Activated CD4-positive, alpha-beta memory T cell treated with anti-CD3 and anti-CD28 coated beads, Interleukin-2, amount 10 ng/mL, durations not matched to agents 7 days and 5 days (primary cell): Measurements from ENCODE around the gene SLC38A1. TPM values are rescaled to one million over a fixed set of nuclear protein-coding genes. Genes with fewer than 3 reads are reported as not detected.
"Not testable (repeated sequence)": the region's sequence is repeated elsewhere in the genome, so short reads cannot be mapped to it uniquely, and the experiment has no call there.

Experiments
- CTCF ChIA-PET: fragments of 350-600 bp; sonication (Branson Sonifier 250); formaldehyde crosslinking; loops from one replicate; lab custom pipeline; 2021; ENCODE audit warnings: antibody characterized with exemption, inconsistent platforms; lab: Charles Lee
- POLR2A ChIA-PET: fragments of 350-600 bp; sonication (Branson Sonifier 250); formaldehyde crosslinking; loops from one replicate; lab custom pipeline; 2021; ENCODE audit warnings: antibody characterized with exemption; lab: Charles Lee
- DNase-seq: peaks from one replicate; pipeline ENCODE4 v3.0.0-alpha.2; 2020
- H3K27ac Mint-ChIP-seq: one replicate; pipeline ENCODE4 v1.8.0; 2021; ENCODE audit warnings: mild to moderate bottlenecking, mixed read lengths
- H3K27me3 Mint-ChIP-seq: one replicate; pipeline ENCODE4 v1.8.0; 2021; ENCODE audit warnings: mixed read lengths
- H3K36me3 Mint-ChIP-seq: one replicate; pipeline ENCODE4 v1.8.0; 2021; ENCODE audit warnings: low read depth, mixed read lengths
- H3K4me1 Mint-ChIP-seq: one replicate; pipeline ENCODE4 v1.8.0; 2021; ENCODE audit warnings: mixed read lengths
- H3K4me3 Mint-ChIP-seq: one replicate; pipeline ENCODE4 v1.8.0; 2021; ENCODE audit warnings: mild to moderate bottlenecking, mixed read lengths
- H3K9me3 Mint-ChIP-seq: one replicate; pipeline ENCODE4 v1.8.0; 2021; ENCODE audit warnings: mixed read lengths
- total RNA-seq, 2 experiments: library from RNA; stranded (reverse); gene quantifications; one replicate each; pipeline ENCODE4 v1.2.3, GENCODE V29; 2021

Gene SLC38A1
- total RNA-seq, 2 experiments from 2014 or later: 209 to 214 TPM

- peaks cover 5% of the 10 kb centered on the region for H3K9me3 Mint-ChIP-seq
- no peaks in the 10 kb centered on the region for H3K4me1 Mint-ChIP-seq
- ChIA-PET CTCF (interaction anchor here (1.3 kb wide), 1 partner anchor 43 kb away, joined by 3 read pairs; no protein-coding TSS in a partner anchor), POLR2A (no interaction called here)
- H3K27ac Mint-ChIP-seq: no peak overlapping the region
- no peak for DNase-seq
- no peaks in the 10 kb centered on the region for H3K36me3 Mint-ChIP-seq
- H3K27me3 Mint-ChIP-seq: no peaks in the 10 kb centered on the region
- H3K4me3 Mint-ChIP-seq: no peak overlapping the region
These were observed 101.4 kb downstream of the SLC38A1 start for GRCh38 chr12:46167412-46167811.

GRCh38 chr12:46165191-46165590 is 103.7 kb downstream of the SLC38A1 start:
- DNase-seq: no peak
- POLR2A ChIA-PET: no interaction called here
- no peaks in the 10 kb centered on the region for H3K36me3 Mint-ChIP-seq
- H3K27ac Mint-ChIP-seq: no peak overlapping the region
- CTCF ChIA-PET: no interaction called here
- H3K9me3 Mint-ChIP-seq: peaks cover 5% of the 10 kb centered on the region
- no peaks in the 10 kb centered on the region for H3K27me3 Mint-ChIP-seq
- H3K4me1 Mint-ChIP-seq: no peaks in the 10 kb centered on the region
- no peak overlapping the region for H3K4me3 Mint-ChIP-seq

DNA sequence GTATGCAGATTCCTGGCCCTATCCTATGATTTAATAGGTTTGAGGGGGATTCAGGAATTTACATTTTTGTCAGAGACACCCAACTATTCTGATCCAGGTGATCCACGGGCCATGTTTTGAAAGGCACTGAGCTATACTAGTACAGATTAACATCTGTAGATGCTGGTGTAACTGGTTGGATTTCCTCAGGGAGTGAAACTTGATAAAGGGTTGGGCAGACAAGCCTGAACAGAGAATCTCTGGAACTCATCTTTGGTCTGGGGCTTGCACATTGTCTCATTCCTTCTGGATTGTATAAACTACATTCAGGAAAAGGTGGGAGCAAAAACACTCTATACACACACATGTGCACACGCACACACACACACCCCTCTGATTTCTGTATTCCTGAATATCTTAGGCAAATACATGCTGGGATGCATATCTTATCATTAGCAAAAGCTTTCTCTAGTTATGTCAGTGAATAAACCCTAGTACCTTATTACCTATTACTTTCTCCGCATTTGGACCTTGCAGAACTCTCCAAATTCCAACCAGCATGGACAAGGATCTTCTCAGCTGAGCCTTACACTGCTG is 104.6 kb downstream of the SLC38A1 start:
- ChIA-PET CTCF (no interaction called here), POLR2A (no interaction called here)
- Mint-ChIP-seq H3K4me1 (no peaks in the 10 kb centered on the region), H3K9me3 (peaks cover 3% of the 10 kb centered on the region), H3K27me3 (no peaks in the 10 kb centered on the region), H3K27ac (no peak overlapping the region), H3K36me3 (no peaks in the 10 kb centered on the region), H3K4me3 (no peak overlapping the region)
- no peak for DNase-seq

DNA sequence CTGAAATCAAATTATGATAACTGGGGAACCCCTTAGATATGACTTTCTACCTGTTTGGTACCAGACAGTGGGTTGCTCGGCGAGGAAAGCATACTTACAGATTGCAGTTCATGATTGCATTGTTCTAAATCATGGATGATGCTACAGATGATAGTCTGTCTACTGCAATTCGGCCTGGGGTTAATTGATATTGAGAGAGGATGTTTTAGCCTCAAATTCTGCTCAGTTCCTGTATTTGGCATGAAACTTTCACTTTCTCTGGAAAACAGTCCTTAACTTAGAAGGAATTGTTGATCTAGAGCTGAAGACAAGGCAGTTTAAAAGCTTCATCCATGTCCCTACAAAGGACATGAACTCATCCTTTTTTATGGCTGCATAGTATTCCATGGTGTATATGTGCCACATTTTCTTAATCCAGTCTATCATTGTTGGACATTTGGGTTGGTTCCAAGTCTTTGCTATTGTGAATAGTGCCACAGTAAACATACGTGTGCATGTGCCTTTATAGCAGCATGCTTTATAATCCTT is 106.2 kb downstream of the SLC38A1 start:
- CTCF ChIA-PET, POLR2A ChIA-PET, DNase-seq, H3K27me3 Mint-ChIP-seq, H3K4me3 Mint-ChIP-seq, H3K27ac Mint-ChIP-seq, H3K36me3 Mint-ChIP-seq, H3K4me1 Mint-ChIP-seq, H3K9me3 Mint-ChIP-seq: not testable (repeated sequence)

- ChIA-PET CTCF (no interaction called here), POLR2A (no interaction called here)
- H3K9me3 Mint-ChIP-seq: peaks cover 10% of the 10 kb centered on the region
- DNase-seq: no peak
- H3K4me1 Mint-ChIP-seq: no peaks in the 10 kb centered on the region
- peaks cover 5% of the 10 kb centered on the region for H3K36me3 Mint-ChIP-seq
- no peak overlapping the region for H3K27ac Mint-ChIP-seq
- peaks cover 2% of the 10 kb centered on the region for H3K27me3 Mint-ChIP-seq
- H3K4me3 Mint-ChIP-seq: no peak overlapping the region
These were observed 107.7 kb downstream of the SLC38A1 start for GRCh38 chr12:46160981-46161690.

GRCh38 chr12:46160101-46160980 is 108.5 kb downstream of the SLC38A1 start:
- peaks cover 5% of the 10 kb centered on the region for H3K36me3 Mint-ChIP-seq

GRCh38 chr12:46159309-46159901 is 109.4 kb downstream of the SLC38A1 start:
- POLR2A ChIA-PET: interaction anchor here (1.1 kb wide), 1 partner anchor 18 kb away, joined by 3 read pairs; no protein-coding TSS in a partner anchor

More at GRCh38 chr12:46160101-46160980, 108.5 kb downstream of the SLC38A1 start:
- Mint-ChIP-seq H3K4me3 (no peak overlapping the region), H3K4me1 (no peaks in the 10 kb centered on the region), H3K27me3 (peaks cover 2% of the 10 kb centered on the region), H3K9me3 (peaks cover 13% of the 10 kb centered on the region), H3K27ac (no peak overlapping the region)
- DNase-seq: no peak
- ChIA-PET CTCF (no interaction called here), POLR2A (interaction anchor here (1.1 kb wide), 1 partner anchor 17 kb away, joined by 3 read pairs; no protein-coding TSS in a partner anchor)

DNA sequence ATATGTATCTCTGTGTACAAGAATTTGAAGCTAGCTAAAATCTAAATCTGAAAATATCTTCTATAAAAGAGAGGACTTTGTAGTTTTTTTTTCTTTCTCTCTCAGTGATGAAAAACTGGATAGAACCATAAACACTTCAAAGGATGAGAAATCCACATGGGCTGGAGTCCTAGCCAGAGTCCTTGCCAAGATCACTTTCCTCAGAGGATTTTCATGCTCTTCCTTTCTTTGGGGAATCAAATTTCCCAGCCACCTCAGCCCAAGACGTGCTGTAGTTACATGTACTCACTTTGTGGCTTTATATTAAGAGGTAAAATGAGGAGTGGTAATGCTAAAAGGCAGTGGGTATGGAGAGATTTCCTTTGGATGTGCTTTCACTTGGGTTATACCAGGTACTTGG is 110.3 kb downstream of the SLC38A1 start:
- DNase-seq: no peak
- Mint-ChIP-seq H3K9me3 (peaks cover 13% of the 10 kb centered on the region), H3K4me1 (no peaks in the 10 kb centered on the region), H3K36me3 (peaks cover 5% of the 10 kb centered on the region), H3K4me3 (no peak overlapping the region), H3K27me3 (peaks cover 2% of the 10 kb centered on the region), H3K27ac (no peak overlapping the region)
- CTCF ChIA-PET: interaction anchor here (0.7 kb wide), 1 partner anchor 509 kb away, joined by 3 read pairs; no protein-coding TSS in a partner anchor
- POLR2A ChIA-PET: no interaction called here

More at GRCh38 chr12:46159309-46159901, 109.4 kb downstream of the SLC38A1 start:
- DNase-seq: no peak
- CTCF ChIA-PET: interaction anchor here (0.7 kb wide), 1 partner anchor 508 kb away, joined by 3 read pairs; no protein-coding TSS in a partner anchor
- Mint-ChIP-seq H3K4me1 (no peaks in the 10 kb centered on the region), H3K27ac (no peak overlapping the region), H3K36me3 (peaks cover 5% of the 10 kb centered on the region), H3K9me3 (peaks cover 13% of the 10 kb centered on the region), H3K4me3 (no peak overlapping the region), H3K27me3 (peaks cover 2% of the 10 kb centered on the region)

GRCh38 chr12:46154221-46154985 is 114.4 kb downstream of the SLC38A1 start:
- CTCF ChIA-PET: interaction anchor here (0.7 to 2.0 kb wide), 5 partner anchors 29 to 830 kb away, joined by 3 to 5 read pairs (median 4); no protein-coding TSS in a partner anchor
- POLR2A ChIA-PET: interaction anchor here (1.1 to 2.0 kb wide), 2 partner anchors 61 to 115 kb away, joined by 3 to 7 read pairs; partner anchors contain the start of gene SLC38A1
- H3K4me3 Mint-ChIP-seq: no peak overlapping the region
- H3K9me3 Mint-ChIP-seq: peaks cover 10% of the 10 kb centered on the region
- no peaks in the 10 kb centered on the region for H3K4me1 Mint-ChIP-seq
- H3K27me3 Mint-ChIP-seq: peaks cover 10% of the 10 kb centered on the region
- no peak overlapping the region for H3K27ac Mint-ChIP-seq
- peaks cover 5% of the 10 kb centered on the region for H3K36me3 Mint-ChIP-seq
- DNase-seq: no peak

GRCh38 chr12:46153268-46153872 is 115.5 kb downstream of the SLC38A1 start:
- CTCF ChIA-PET: interaction anchor here (1.2 to 2.0 kb wide), 5 partner anchors 28 to 831 kb away, joined by 3 to 5 read pairs (median 4); no protein-coding TSS in a partner anchor
- peaks cover 5% of the 10 kb centered on the region for H3K36me3 Mint-ChIP-seq

DNA sequence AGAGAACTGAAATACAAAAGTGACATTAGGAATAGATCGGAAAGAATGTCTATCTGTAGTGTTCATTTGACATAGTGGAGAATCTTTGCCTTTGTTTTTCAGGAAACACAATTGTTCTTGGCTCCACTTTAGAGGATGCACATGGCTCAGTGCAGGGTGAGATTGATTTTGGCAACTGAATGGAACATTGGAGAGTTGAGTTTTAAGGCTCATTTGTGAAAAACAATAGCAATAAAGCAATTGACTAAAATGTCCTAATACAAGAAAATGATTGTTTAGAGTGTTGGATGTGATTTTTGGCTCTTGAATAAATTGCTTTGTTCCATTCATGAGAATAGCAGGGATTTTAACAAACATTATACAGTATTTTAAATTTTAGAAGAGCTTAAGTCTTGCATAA is 116.4 kb downstream of the SLC38A1 start:
- DNase-seq: no peak
- CTCF ChIA-PET: interaction anchor here (1.6 kb wide), 1 partner anchor 149 kb away, joined by 4 read pairs; no protein-coding TSS in a partner anchor
- Mint-ChIP-seq H3K4me1 (no peaks in the 10 kb centered on the region), H3K36me3 (peaks cover 5% of the 10 kb centered on the region), H3K27me3 (peaks cover 13% of the 10 kb centered on the region), H3K27ac (no peak overlapping the region), H3K4me3 (no peak overlapping the region), H3K9me3 (peaks cover 10% of the 10 kb centered on the region)
- POLR2A ChIA-PET: no interaction called here

More at GRCh38 chr12:46153268-46153872, 115.5 kb downstream of the SLC38A1 start:
- H3K27me3 Mint-ChIP-seq: peaks cover 10% of the 10 kb centered on the region
- H3K9me3 Mint-ChIP-seq: peaks cover 10% of the 10 kb centered on the region
- no peaks in the 10 kb centered on the region for H3K4me1 Mint-ChIP-seq
- no peak overlapping the region for H3K27ac Mint-ChIP-seq
- H3K4me3 Mint-ChIP-seq: no peak overlapping the region
- DNase-seq: no peak
- POLR2A ChIA-PET: interaction anchor here (1.1 to 2.0 kb wide), 2 partner anchors 62 to 116 kb away, joined by 3 to 7 read pairs; partner anchors contain the start of gene SLC38A1
